WI38 (cell line): ENCODE data around the gene FNBP1.
"Not testable (repeated sequence)": the region's sequence is repeated elsewhere in the genome, so short reads cannot be mapped to it uniquely, and the experiment has no call there.

Experiments used
- H3K4me3 ChIP-seq: 2 replicates; pipeline ENCODE4 v1.5.1; 2011; ENCODE audit warnings: low read depth, mild to moderate bottlenecking, control low read depth, low read length
- TF ChIP-seq, protein P1 (sequence below): IDR thresholded peaks from 2 replicates; pipeline ENCODE4 v1.5.1; 2012; ENCODE audit warnings: low read depth, mild to moderate bottlenecking, control low read depth, low read length

The FNBP1 gene

GRCh38 chr9:130020618-130021017 is 22.4 kb downstream of the FNBP1 start:
- TF ChIP-seq, protein P1, sequence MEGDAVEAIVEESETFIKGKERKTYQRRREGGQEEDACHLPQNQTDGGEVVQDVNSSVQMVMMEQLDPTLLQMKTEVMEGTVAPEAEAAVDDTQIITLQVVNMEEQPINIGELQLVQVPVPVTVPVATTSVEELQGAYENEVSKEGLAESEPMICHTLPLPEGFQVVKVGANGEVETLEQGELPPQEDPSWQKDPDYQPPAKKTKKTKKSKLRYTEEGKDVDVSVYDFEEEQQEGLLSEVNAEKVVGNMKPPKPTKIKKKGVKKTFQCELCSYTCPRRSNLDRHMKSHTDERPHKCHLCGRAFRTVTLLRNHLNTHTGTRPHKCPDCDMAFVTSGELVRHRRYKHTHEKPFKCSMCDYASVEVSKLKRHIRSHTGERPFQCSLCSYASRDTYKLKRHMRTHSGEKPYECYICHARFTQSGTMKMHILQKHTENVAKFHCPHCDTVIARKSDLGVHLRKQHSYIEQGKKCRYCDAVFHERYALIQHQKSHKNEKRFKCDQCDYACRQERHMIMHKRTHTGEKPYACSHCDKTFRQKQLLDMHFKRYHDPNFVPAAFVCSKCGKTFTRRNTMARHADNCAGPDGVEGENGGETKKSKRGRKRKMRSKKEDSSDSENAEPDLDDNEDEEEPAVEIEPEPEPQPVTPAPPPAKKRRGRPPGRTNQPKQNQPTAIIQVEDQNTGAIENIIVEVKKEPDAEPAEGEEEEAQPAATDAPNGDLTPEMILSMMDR = no peak
- H3K4me3 ChIP-seq = no peak overlapping the region

DNA sequence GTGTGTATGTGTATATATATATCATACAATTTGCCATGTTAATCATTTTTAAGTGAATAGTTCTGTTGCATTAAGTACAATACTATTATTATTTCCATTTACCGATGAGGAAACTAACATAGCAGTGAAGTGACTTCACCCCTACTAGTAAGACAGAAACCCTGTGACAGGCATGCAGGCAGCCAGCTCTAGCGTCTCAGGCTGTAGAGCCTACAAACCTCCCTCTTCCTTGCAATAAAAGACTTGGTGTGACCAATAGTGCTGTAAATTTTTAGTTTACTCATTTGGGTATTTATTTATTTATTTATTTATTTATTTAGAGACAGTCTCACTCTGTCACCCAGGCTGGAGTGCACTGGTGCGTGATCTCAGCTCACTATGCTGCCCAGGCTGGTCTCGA is 24.7 kb downstream of the FNBP1 start:
- TF ChIP-seq, protein P1 = no peak
- no peak overlapping the region for H3K4me3 ChIP-seq

DNA sequence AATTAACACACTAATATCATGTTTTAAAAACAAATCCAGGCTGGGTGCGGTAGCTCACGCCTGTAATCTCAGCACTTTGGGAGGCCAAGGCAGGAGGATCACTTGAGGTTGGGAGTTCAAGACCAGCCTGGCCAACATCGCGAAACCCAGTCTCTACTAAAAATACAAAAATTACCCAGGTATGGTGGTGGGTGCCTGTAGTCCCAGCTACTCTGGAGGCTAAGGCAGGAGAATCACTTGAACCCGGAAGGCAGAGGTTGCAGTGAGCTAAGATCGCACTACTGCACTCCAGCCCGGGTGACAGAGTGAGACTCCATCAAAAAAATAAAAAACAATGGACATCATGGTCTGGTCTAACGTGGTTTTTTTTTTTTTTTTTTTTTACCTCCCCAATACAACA is 25.5 kb downstream of the FNBP1 start:
- not testable (repeated sequence) for H3K4me3 ChIP-seq

DNA sequence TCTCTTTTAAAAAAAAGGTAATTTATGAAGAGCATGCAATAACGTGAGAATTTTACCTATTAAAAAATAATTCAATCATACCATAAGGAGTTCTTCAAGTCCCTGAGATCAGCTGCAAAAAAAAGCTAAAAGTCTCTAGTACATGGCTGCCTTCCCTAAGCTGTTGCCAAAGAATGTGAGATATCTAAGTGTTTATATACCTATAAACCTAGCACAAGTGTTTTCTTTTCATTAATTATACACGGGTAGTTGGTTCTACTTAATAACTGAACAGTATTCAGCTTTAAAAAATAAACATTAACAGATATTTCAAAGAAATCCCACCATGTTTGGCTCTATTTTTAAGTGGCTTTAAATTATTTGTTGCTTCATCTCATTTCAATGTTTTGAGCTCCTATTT is 25.9 kb downstream of the FNBP1 start:
- TF ChIP-seq, protein P1 = no peak
- H3K4me3 ChIP-seq = no peak overlapping the region

DNA sequence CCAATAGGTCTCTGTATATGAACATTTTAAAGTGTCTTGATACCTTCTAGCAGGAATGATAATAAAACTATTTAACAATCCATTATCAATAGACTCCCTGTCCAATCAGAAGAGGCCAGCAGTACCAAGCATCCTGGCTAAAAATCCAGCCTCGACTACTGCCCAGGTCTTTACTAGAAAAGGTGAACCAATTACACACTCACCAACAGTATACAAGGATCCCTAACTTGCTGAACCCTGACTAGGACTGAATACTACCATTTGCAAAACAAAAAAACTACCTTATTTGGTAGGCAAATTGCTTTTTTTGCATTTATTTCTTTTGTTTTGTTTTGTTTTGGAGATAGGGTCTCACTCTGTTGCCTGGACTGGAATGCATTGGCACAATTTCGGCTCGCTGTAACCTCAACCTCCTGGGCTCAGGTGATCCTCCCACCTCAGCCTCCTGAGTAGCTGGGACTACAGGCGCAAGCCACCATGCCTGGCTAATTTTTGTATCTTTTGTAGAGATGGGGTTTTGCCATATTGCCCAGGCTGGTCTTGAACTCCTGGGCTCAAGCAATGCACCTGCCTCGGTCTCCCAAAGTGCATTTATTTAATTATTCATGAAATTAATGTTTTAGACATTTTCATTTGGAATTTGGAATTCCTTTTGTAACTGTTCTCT is 27.5 kb downstream of the FNBP1 start:
- TF ChIP-seq, protein P1 = no peak
- H3K4me3 ChIP-seq = no peak overlapping the region

DNA sequence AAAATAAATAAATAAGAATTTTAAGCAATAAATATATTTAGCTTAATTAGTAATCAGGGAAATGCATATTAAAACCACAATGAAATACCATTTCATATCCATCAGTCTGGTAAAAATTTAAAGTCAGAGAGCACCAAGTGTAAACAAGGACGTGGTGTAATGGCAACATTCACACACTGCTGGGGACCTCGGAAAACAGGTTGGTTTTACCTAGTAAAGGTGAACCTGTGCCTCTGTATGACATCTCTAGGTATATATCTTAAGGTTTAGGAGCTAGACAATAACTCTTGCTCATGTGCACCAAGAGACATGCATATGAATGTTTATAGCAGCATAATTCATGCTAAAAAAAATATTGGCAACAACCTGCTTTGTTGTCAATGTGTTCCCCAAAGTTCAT is 29.7 kb downstream of the FNBP1 start:
- TF ChIP-seq, protein P1 = no peak
- no peak overlapping the region for H3K4me3 ChIP-seq

- no peak overlapping the region for H3K4me3 ChIP-seq
- TF ChIP-seq, protein P1 = no peak
These were observed 32.6 kb downstream of the FNBP1 start for GRCh38 chr9:130010151-130010988.

- not testable (repeated sequence) for H3K4me3 ChIP-seq
These were observed 33.4 kb downstream of the FNBP1 start for GRCh38 chr9:130009546-130009945.
